ENCODE data around the gene INIP.
"Not testable (repeated sequence)": the region's sequence is repeated elsewhere in the genome, so short reads cannot be mapped to it uniquely, and the experiment has no call there.

INIP gene

GRCh38 chr9:112734892-112735291 lies 17.0 kb upstream of the INIP start:
- H3K27me3 ChIP-seq (replicated peaks), result no peaks in the 10 kb centered on the region
- H3K36me3 ChIP-seq (replicated peaks), result no peaks in the 10 kb centered on the region
- no peak overlapping the region for H3K4me3 ChIP-seq (ENCODE audit: low read depth, low read length)
- no peak for DNase-seq
- in situ Hi-C loops (cut with HindIII; ENCODE audit: low pct_ligation_motif_present, low sequenced_read_pairs), result no loop called here
- no peak overlapping the region for H3K27ac ChIP-seq
- TF ChIP-seq CTCF (IDR thresholded peaks at IDR 0.05; ENCODE audit: low read depth, low read length, missing control alignments), result no peak

GRCh38 chr9:112731971-112732370 lies 14.1 kb upstream of the INIP start:
- TF ChIP-seq CTCF (IDR thresholded peaks at IDR 0.05; ENCODE audit: low read depth, low read length, missing control alignments), result no peak
- in situ Hi-C loops (cut with HindIII; ENCODE audit: low pct_ligation_motif_present, low sequenced_read_pairs), result no loop called here

GRCh38 chr9:112728401-112728800 lies 10.5 kb upstream of the INIP start:
- H3K27ac ChIP-seq, result no peak overlapping the region
- no peaks in the 10 kb centered on the region for H3K27me3 ChIP-seq (replicated peaks)
- TF ChIP-seq CTCF (IDR thresholded peaks at IDR 0.05; ENCODE audit: low read depth, low read length, missing control alignments), result no peak
- H3K4me3 ChIP-seq (ENCODE audit: low read depth, low read length), result no peak overlapping the region
- H3K36me3 ChIP-seq (replicated peaks), result no peaks in the 10 kb centered on the region
- in situ Hi-C loops (cut with HindIII; ENCODE audit: low pct_ligation_motif_present, low sequenced_read_pairs), result no loop called here
- no peak for DNase-seq

More at GRCh38 chr9:112731971-112732370, 14.1 kb upstream of the INIP start:
- Histone ChIP-seq H3K27me3 (replicated peaks) (no peaks in the 10 kb centered on the region), H3K36me3 (replicated peaks) (no peaks in the 10 kb centered on the region), H3K27ac (no peak overlapping the region), H3K4me3 (ENCODE audit: low read depth, low read length) (no peak overlapping the region)
- no peak for DNase-seq

GRCh38 chr9:112726428-112726827 lies 8.5 kb upstream of the INIP start:
- Histone ChIP-seq H3K27ac (no peak overlapping the region), H3K4me3 (ENCODE audit: low read depth, low read length) (no peak overlapping the region), H3K36me3 (replicated peaks) (no peaks in the 10 kb centered on the region), H3K27me3 (replicated peaks) (no peaks in the 10 kb centered on the region)
- in situ Hi-C loops (cut with HindIII; ENCODE audit: low pct_ligation_motif_present, low sequenced_read_pairs), result no loop called here
- no peak for DNase-seq
- no peak for TF ChIP-seq CTCF (IDR thresholded peaks at IDR 0.05; ENCODE audit: low read depth, low read length, missing control alignments)

GRCh38 chr9:112725961-112726360 lies 8.0 kb upstream of the INIP start:
- in situ Hi-C loops (cut with HindIII; ENCODE audit: low pct_ligation_motif_present, low sequenced_read_pairs), result no loop called here
- no peak for TF ChIP-seq CTCF (IDR thresholded peaks at IDR 0.05; ENCODE audit: low read depth, low read length, missing control alignments)
- DNase-seq, result no peak
- H3K27me3 ChIP-seq (replicated peaks), result no peaks in the 10 kb centered on the region
- no peak overlapping the region for H3K4me3 ChIP-seq (ENCODE audit: low read depth, low read length)
- H3K27ac ChIP-seq, result no peak overlapping the region
- H3K36me3 ChIP-seq (replicated peaks), result no peaks in the 10 kb centered on the region

- in situ Hi-C loops (cut with HindIII; ENCODE audit: low pct_ligation_motif_present, low sequenced_read_pairs); H3K27me3 ChIP-seq (replicated peaks); H3K27ac ChIP-seq; H3K4me3 ChIP-seq (ENCODE audit: low read depth, low read length); H3K36me3 ChIP-seq (replicated peaks); DNase-seq: not testable (repeated sequence)
These were observed 4.8 kb upstream of the INIP start for GRCh38 chr9:112722749-112723148.

Data from brain microvascular endothelial cell (primary cell).